Caki2 (cell line): ENCODE measurements around the gene ATP4B. TPM values are rescaled to one million over a fixed set of nuclear protein-coding genes. Genes with fewer than 3 reads are reported as not detected.
A peak's percentile ranks its signal among the peaks of the same experiment; 100 is the strongest.

Experiments used
- DNase-seq: peaks from one replicate; pipeline ENCODE4 v3.0.0-alpha.2; 2015; ENCODE audit warnings: low read depth
- in situ Hi-C: cut with HindIII; loops from 2 replicates; pipeline ENCODE4 v1.10.0; 2016; ENCODE audit warnings: low sequenced_read_pairs, low pct_unique_long_range_greater_than_20kb, mixed read lengths
- total RNA-seq: library from RNA; depleted of rRNA; stranded (reverse); fragments of >200 nt; shearing (Covaris generic); gene quantifications from 2 replicates; pipeline ENCODE4 v1.2.3, GENCODE V29; 2014; ENCODE audit warnings: low replicate concordance

Gene ATP4B
- total RNA-seq, 1 experiment from 2014 or later, result not detected

DNA sequence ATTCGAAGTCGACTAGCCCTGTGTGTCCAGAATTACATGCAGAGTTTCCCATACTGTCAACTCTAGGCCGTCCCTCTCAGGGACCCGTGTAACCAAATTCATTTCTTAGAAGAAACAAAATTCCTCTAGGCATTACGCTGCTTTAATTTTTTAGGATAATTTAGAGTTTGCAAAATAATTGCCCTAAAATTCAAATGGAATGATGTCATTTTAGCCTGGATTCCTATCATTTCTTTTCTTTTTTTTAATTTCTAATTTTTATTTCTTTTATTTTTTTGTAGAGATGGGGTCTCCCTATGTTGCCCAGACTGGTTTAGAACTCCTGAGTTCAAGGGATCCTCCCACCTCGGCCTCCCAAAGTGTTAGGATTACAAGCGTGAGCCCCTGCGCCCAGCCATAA, 1.3 kb upstream of the ATP4B start:
- in situ Hi-C loops, result no loop called here
- DNase-seq, result no peak

DNA sequence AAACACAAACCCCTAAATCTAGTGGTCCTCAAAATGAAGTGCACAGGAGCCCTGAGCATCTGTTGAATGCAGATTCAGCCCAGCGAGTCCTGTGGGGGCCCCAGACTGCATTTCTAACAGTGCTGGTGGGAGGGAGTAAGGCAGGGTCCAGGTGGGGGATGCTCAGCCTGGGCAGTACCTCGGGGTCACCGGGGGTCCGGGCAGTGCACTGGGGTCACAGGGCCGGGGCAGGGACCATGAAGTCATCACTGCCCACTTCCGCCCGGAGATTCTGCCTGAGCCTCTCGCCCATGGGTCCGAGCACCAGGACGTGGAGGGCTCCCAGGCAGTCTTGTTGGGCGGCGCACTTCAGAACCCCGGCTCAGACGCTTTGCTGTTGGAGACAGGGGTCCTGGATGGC, 838 bp upstream of the ATP4B start:
- in situ Hi-C loops, result no loop called here
- DNase-seq, result no peak

GRCh38 chr13:113656831-113657671, 947 bp downstream of the ATP4B start:
- in situ Hi-C loops, result no loop called here
- no peak for DNase-seq

- in situ Hi-C loops, result no loop called here
Measured at GRCh38 chr13:113656003-113656588, 1.9 kb downstream of the ATP4B start.

DNA sequence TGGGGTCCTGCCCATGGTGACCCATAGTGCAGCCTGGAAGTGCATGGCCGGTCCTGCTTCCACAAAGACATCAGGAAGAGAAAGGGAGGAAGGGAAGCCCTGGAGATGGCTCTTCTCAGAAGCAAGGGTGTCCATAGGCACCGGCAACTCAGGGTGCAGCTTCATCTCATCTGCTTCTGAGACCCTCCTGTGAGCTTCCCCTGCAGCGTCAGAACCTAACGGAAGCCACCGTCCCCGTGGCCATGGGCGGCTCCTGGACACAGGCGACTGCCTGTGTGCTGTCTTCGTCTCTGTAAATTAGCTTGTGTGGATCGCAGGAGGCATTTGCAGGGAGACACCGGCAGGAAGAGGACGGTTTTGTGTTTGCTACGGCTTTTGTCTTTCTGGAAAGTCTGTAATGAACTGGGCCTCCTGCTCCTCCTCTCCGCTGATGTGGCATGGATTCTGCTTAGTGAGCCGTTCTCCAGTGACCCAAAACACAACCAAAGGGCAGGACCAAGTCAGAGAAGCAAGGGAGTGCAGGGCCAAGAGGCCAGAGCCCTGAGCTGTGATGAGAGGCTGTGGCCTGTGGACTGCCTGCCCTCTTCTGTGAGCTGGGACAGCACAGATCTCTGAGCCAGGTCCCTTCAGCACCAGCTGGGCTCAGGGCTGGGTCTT, 2.5 kb downstream of the ATP4B start:
- in situ Hi-C loops, result no loop called here
- no peak for DNase-seq

More at GRCh38 chr13:113656003-113656588, 1.9 kb downstream of the ATP4B start:
- no peak for DNase-seq

DNA sequence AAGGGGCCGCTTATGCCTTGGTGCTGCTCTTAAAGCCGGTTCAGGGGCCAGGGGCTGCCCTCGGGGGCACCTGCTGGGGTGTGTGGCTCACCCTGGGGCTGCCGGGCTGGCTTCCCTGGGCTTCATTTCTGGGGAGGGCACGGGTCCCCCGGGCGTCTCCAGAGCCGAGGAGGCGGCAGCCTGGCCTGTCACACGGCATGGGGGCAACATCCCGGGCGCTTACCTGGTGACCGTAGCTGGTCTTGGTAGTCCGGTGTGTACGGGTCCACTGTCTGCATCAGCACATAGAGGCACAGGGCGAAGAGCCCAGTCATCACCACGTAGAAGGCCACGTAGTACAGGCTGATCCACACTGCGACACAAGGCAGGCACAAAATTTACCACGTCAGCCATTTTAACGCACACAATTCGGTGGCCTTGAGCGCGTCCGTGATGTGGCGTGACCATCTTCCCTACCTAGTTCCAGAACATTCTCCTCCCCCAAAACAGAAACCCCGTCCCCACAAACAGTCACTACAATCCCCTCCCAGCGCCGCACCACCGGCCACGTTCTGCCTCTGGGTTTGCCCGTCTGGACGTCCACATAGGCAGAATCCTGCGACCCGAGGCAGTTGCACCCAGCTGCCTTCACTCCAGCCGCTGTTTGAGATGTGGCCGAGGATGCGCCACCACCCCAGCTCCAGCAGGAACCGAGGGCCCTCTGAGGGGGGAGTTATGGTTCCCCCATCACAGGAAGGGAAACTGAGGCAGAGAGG, 3.2 kb downstream of the ATP4B start:
- DNase-seq, result no peak
- in situ Hi-C loops, result no loop called here

DNA sequence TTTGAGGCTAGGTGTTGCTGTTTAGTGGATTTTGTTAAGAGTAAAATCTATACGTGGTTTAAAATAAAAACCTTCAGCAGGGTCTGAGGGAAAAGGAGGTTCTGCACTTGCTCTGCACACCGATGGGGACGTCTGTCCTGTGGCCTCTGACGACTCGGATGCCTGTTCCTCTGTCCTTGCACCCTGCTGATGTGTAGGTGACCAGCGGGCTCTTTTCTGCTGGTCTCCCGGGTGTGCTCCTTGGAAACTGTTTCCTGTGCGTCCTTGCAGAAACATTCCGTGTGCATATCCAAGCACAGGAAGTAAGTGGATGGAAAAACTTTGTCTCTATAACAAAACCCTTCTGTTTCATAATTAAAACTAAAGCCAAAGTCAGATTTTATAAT, 3.8 kb downstream of the ATP4B start:
- no peak for DNase-seq
- in situ Hi-C loops, result no loop called here

DNA sequence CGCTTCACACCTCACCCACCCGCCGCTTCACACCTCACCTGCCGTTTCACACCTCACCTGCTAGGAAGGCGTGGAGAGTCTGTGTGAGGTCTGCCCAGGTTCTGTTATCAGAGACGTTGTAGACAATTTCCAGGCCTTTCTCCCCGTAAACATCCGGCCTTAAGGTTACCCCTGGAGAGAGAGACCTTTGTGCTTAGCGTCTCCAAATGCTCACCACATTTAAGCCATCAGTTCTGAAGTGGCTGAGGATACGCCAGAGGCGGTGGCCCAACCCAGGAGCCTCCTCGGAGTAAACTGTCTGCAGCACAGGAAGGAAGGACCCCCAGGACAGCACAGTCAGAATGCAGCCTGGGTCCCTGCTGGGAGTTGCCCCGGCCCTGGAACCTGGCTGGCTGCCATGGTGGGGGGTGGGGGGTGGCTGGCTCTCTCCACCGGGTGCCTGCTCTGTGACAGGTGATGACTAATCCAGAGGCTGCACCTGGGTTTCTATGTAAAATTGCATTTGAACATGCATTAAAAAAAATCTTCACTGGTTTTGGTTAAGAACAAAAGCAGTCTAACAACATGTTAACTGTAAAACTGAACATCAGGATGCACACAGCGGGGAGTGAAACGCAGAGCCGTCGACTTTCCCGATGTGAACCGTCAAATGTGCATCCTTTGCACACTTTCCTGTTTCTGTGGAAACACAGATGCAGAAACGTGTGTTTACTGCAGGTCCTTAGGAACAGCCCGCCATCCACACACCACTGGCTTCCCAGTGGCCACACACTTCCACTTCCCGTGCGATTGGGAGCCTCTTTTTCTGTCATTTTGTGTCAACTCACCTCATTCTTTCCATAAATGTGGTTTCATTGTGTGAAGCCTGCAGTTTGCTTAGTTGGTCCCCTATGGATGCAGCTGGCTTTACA, 4.5 kb downstream of the ATP4B start:
- DNase-seq, result no peak
- in situ Hi-C loops, result no loop called here

GRCh38 chr13:113652404-113653263, 5.4 kb downstream of the ATP4B start:
- in situ Hi-C loops, result no loop called here
- no peak for DNase-seq

- no peak for DNase-seq
- in situ Hi-C loops, result no loop called here
Measured at GRCh38 chr13:113651511-113652403, 6.2 kb downstream of the ATP4B start.

- in situ Hi-C loops, result no loop called here
- DNase-seq, result no peak
Measured at GRCh38 chr13:113650731-113651148, 7.3 kb downstream of the ATP4B start.

- in situ Hi-C loops, result no loop called here
- no peak for DNase-seq
Measured at GRCh38 chr13:113650275-113650674, 7.7 kb downstream of the ATP4B start.

- in situ Hi-C loops, result no loop called here
- no peak for DNase-seq
Measured at GRCh38 chr13:113649212-113649611, 8.8 kb downstream of the ATP4B start.

GRCh38 chr13:113648216-113648610, 9.8 kb downstream of the ATP4B start:
- no peak for DNase-seq
- in situ Hi-C loops, result no loop called here

GRCh38 chr13:113647351-113648215, 10.4 kb downstream of the ATP4B start:
- in situ Hi-C loops, result no loop called here
- DNase-seq, result peak; percentile 62
